SHP77 (cell line): Measurements from ENCODE around the gene DRD1.
"Not testable (repeated sequence)": the region's sequence is repeated elsewhere in the genome, so short reads cannot be mapped to it uniquely, and the experiment has no call there.

ENCODE experiments used
- DNase-seq, 2 experiments: peaks; one replicate each; lab custom pipeline; 2025; lab: John Stamatoyannopoulos, UW

The DRD1 gene

GRCh38 chr5:175424594-175424993, 19.4 kb downstream of the DRD1 start:
- DNase-seq = not testable (repeated sequence)

GRCh38 chr5:175422058-175422457, 21.9 kb downstream of the DRD1 start:
- no peak for DNase-seq

GRCh38 chr5:175420383-175420782, 23.6 kb downstream of the DRD1 start:
- no peak for DNase-seq

- no peak for DNase-seq
Observed at GRCh38 chr5:175418251-175418650, 25.7 kb downstream of the DRD1 start.

GRCh38 chr5:175417384-175417783, 26.6 kb downstream of the DRD1 start:
- no peak for DNase-seq

- DNase-seq = no peak
Observed at GRCh38 chr5:175415303-175415702, 28.7 kb downstream of the DRD1 start.

GRCh38 chr5:175410926-175411325, 33.1 kb downstream of the DRD1 start:
- DNase-seq = no peak

- DNase-seq = no peak
Observed at GRCh38 chr5:175406300-175406699, 37.7 kb downstream of the DRD1 start.

- DNase-seq = not testable (repeated sequence)
Observed at GRCh38 chr5:175397590-175398297, 46.2 kb downstream of the DRD1 start.

GRCh38 chr5:175395430-175395829, 48.6 kb downstream of the DRD1 start:
- not testable (repeated sequence) for DNase-seq

GRCh38 chr5:175394601-175395000, 49.4 kb downstream of the DRD1 start:
- no peak for DNase-seq

- no peak for DNase-seq
Observed at GRCh38 chr5:175393897-175394296, 50.1 kb downstream of the DRD1 start.

GRCh38 chr5:175392236-175392635, 51.7 kb downstream of the DRD1 start:
- DNase-seq = no peak

GRCh38 chr5:175390352-175391083, 53.5 kb downstream of the DRD1 start:
- no peak for DNase-seq
